HG03378 (cell line): Measurements from ENCODE around the gene MEGF10.

Experiments
- ATAC-seq: cut with Tn5 transposase; IDR thresholded peaks from one replicate; pipeline ENCODE4 v1.9.1; 2021; ENCODE audit warnings: mild to moderate bottlenecking, moderate library complexity; ENCODE audit not compliant: unreplicated experiment

The MEGF10 gene

DNA sequence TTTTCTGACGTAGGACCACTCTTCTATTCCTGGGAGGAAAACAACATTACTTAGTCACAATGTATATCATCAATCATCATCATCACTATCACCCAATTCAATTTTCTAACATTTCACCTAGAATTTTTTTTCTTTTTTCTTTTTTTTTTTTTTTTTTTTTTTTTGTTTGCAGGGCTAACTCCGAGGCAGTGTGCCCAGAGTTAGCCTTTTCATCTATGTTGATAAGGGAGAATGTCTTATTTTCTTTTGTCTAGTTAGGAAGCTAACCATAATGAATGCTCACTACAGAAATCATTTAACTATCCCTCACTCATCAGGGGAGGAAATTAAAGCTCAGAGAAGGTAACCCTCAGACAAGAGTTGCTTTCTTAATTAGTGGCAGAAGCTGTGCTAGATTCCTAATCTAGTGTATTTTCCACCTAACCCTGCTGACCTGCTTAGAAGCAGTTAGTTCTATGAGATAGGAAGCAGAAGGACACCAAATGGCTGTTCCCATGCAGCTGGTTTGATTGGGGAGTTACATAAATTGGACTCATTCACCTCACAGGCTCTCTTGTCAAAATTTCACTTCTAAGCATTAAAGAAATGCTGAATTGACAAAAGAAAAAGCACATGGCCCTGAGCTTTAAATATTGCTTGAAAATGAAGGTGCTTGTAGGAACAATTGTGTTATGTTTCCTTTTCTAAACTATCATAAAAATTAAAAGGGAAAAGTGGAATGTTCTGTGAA, 218.2 kb downstream of the MEGF10 start:
- no peak for ATAC-seq
